ENCODE measurements around the gene IGLON5.

GRCh38 chr19:51327066-51328001 lies 15.9 kb downstream of the IGLON5 start:
- TF ChIP-seq CTCF (IDR thresholded peaks at IDR 0.05; ENCODE audit: low read depth, low read length) (no peak), EZH2phosphoT487 (IDR thresholded peaks at IDR 0.05; ENCODE audit: low read depth) (no peak)
